GM18507 (cell line): ENCODE results near the gene TSSC4.

Experiments used
- DNase-seq: peaks from one replicate; pipeline ENCODE4 v3.0.0; 2011; ENCODE audit warnings: low read depth; ENCODE audit not compliant: insufficient read length; ENCODE audit errors: extremely low spot score
- FAIRE-seq: peaks from 2 replicates; lab custom pipeline; 2011; peaks lifted over from hg19 to GRCh38; lab: Jason Lieb, UNC

Gene TSSC4

GRCh38 chr11:2443881-2444820, 43.6 kb downstream of the TSSC4 start, which contains the start of gene TRPM5:
Gene TRPM5, minus strand, starts transcription at chr11:2444514. Its CDS starts 21,478 bp downstream, at chr11:2423036.
- DNase-seq (no peak), FAIRE-seq (no peak)

GRCh38 chr11:2444821-2445745, 44.5 kb downstream of the TSSC4 start, which contains the start of gene KCNQ1:
Gene KCNQ1, plus strand, starts transcription at chr11:2445008. Its CDS starts 91 bp downstream, at chr11:2445099.
- DNase-seq: peak; percentile 54
- no peak for FAIRE-seq

GRCh38 chr11:2445746-2446551, 45.4 kb downstream of the TSSC4 start:
- no peak for DNase-seq
- no peak for FAIRE-seq

- no peak for DNase-seq
- FAIRE-seq: peak; percentile 21
Measured at GRCh38 chr11:2446590-2447252, 46.2 kb downstream of the TSSC4 start.

- FAIRE-seq: no peak
- DNase-seq: no peak
Measured at GRCh38 chr11:2447253-2447950, 46.9 kb downstream of the TSSC4 start.

- no peak for FAIRE-seq
Measured at GRCh38 chr11:2447951-2448650, 47.6 kb downstream of the TSSC4 start.

GRCh38 chr11:2448661-2449547, 48.4 kb downstream of the TSSC4 start:
- DNase-seq (no peak), FAIRE-seq (no peak)

More at GRCh38 chr11:2447951-2448650, 47.6 kb downstream of the TSSC4 start:
- no peak for DNase-seq

- FAIRE-seq (no peak), DNase-seq (no peak)
Measured at GRCh38 chr11:2449548-2450320, 49.2 kb downstream of the TSSC4 start.

GRCh38 chr11:2450321-2451041, 49.9 kb downstream of the TSSC4 start:
- FAIRE-seq (no peak), DNase-seq (no peak)

GRCh38 chr11:2451336-2451735, 50.8 kb downstream of the TSSC4 start:
- FAIRE-seq (no peak), DNase-seq (no peak)

GRCh38 chr11:2451916-2452315, 51.4 kb downstream of the TSSC4 start:
- no peak for FAIRE-seq
- DNase-seq: no peak

- DNase-seq (no peak), FAIRE-seq (no peak)
Measured at GRCh38 chr11:2452321-2453012, 51.9 kb downstream of the TSSC4 start.

- DNase-seq (no peak), FAIRE-seq (no peak)
Measured at GRCh38 chr11:2453436-2453835, 52.9 kb downstream of the TSSC4 start.
